Stimulated activated naive CD8-positive, alpha-beta T cell treated with anti-CD3 and anti-CD28 coated beads, Interleukin-15, Interleukin-2, amounts not matched to agents 100 ng/mL and 50 ng/mL, for 24 hours (primary cell): ENCODE results near the gene CCR2.

Experiments
- H3K27ac Mint-ChIP-seq: one replicate; pipeline ENCODE4 v1.8.0; 2021; ENCODE audit warnings: mild to moderate bottlenecking, mixed read lengths
- H3K27me3 Mint-ChIP-seq: one replicate; pipeline ENCODE4 v1.8.0; 2021; ENCODE audit warnings: mixed read lengths
- H3K36me3 Mint-ChIP-seq: one replicate; pipeline ENCODE4 v1.8.0; 2021; ENCODE audit warnings: low read depth, mixed read lengths
- H3K4me1 Mint-ChIP-seq: one replicate; pipeline ENCODE4 v1.8.0; 2021; ENCODE audit warnings: low read depth, mixed read lengths
- H3K4me3 Mint-ChIP-seq: one replicate; pipeline ENCODE4 v1.8.0; 2021; ENCODE audit warnings: mild to moderate bottlenecking, mixed read lengths
- H3K9me3 Mint-ChIP-seq: one replicate; pipeline ENCODE4 v1.8.0; 2021; ENCODE audit warnings: mixed read lengths

CCR2 gene

GRCh38 chr3:46365041-46365440 is 11.1 kb downstream of the CCR2 start:
- Mint-ChIP-seq H3K36me3 (no peaks in the 10 kb centered on the region), H3K4me3 (no peak overlapping the region), H3K9me3 (no peaks in the 10 kb centered on the region), H3K4me1 (peaks cover 41% of the 10 kb centered on the region), H3K27me3 (peaks cover 14% of the 10 kb centered on the region), H3K27ac (no peak overlapping the region)

GRCh38 chr3:46365737-46366524 is 12.0 kb downstream of the CCR2 start:
- H3K36me3 Mint-ChIP-seq, result no peaks in the 10 kb centered on the region
- no peak overlapping the region for H3K4me3 Mint-ChIP-seq
- H3K27ac Mint-ChIP-seq, result no peak overlapping the region
- peaks cover 14% of the 10 kb centered on the region for H3K27me3 Mint-ChIP-seq
- peaks cover 42% of the 10 kb centered on the region for H3K4me1 Mint-ChIP-seq
- no peaks in the 10 kb centered on the region for H3K9me3 Mint-ChIP-seq

DNA sequence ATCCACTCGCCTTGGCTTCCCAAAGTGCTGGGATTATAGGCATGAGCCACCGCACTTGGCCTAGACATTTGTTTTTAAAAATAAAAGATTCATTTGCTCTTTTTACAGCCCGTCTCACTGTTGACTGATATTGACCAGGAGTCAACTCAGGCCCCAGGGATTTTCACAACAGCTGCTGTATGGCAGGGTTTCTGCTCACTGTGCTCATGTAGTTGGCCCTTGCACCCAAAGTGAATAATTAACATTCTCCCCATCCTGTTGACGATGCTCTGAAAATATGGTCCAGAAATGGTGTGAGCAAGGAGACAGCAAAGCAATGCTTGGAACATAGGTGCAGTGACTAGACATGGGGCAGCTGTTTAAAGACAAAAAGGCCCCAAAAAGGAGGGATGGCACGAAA is 13.9 kb downstream of the CCR2 start:
- no peak overlapping the region for H3K4me3 Mint-ChIP-seq
- H3K9me3 Mint-ChIP-seq, result no peaks in the 10 kb centered on the region
- H3K4me1 Mint-ChIP-seq, result peaks cover 35% of the 10 kb centered on the region
- H3K27me3 Mint-ChIP-seq, result peaks cover 24% of the 10 kb centered on the region
- no peaks in the 10 kb centered on the region for H3K36me3 Mint-ChIP-seq
- H3K27ac Mint-ChIP-seq, result no peak overlapping the region

DNA sequence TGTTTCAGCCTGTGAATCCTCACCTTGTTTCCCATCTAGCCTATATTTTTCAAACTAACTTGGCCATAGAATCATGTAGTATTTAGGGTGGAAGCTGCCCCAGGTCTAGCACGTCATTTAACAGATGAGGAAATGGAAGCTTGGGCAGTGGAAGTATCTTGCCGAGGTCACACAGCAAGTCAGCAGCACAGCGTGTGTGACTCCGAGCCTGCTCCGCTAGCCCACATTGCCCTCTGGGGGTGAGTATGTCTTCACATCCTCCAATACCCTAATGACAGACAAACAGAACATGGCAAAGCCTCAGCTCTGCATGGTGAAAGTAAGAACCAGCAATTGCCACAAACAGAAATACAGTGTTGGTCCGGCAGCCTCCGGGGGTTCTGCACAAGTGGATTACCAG is 14.7 kb downstream of the CCR2 start:
- peaks cover 35% of the 10 kb centered on the region for H3K4me1 Mint-ChIP-seq
- no peaks in the 10 kb centered on the region for H3K9me3 Mint-ChIP-seq
- H3K4me3 Mint-ChIP-seq, result no peak overlapping the region
- no peaks in the 10 kb centered on the region for H3K36me3 Mint-ChIP-seq
- peaks cover 30% of the 10 kb centered on the region for H3K27me3 Mint-ChIP-seq
- no peak overlapping the region for H3K27ac Mint-ChIP-seq

- Mint-ChIP-seq H3K27ac (peak overlapping the region; percentile 88), H3K27me3 (peaks cover 30% of the 10 kb centered on the region), H3K36me3 (no peaks in the 10 kb centered on the region), H3K4me3 (no peak overlapping the region), H3K9me3 (no peaks in the 10 kb centered on the region), H3K4me1 (peaks cover 35% of the 10 kb centered on the region)
These were observed 15.2 kb downstream of the CCR2 start for GRCh38 chr3:46369151-46369550.

GRCh38 chr3:46369675-46370132 is 15.8 kb downstream of the CCR2 start:
- H3K4me1 Mint-ChIP-seq, result peaks cover 39% of the 10 kb centered on the region
- no peaks in the 10 kb centered on the region for H3K36me3 Mint-ChIP-seq
- peaks cover 35% of the 10 kb centered on the region for H3K27me3 Mint-ChIP-seq
- peak overlapping the region; percentile 88 for H3K27ac Mint-ChIP-seq
- peak overlapping the region; percentile 44 for H3K4me3 Mint-ChIP-seq
- H3K9me3 Mint-ChIP-seq, result no peaks in the 10 kb centered on the region

- H3K4me3 Mint-ChIP-seq, result peak within 1 kb of the TSS; percentile 57
- H3K27me3 Mint-ChIP-seq, result peaks cover 37% of the 10 kb centered on the region
- no peaks in the 10 kb centered on the region for H3K36me3 Mint-ChIP-seq
- H3K9me3 Mint-ChIP-seq, result no peaks in the 10 kb centered on the region
- peak within 1 kb of the TSS; percentile 88 for H3K27ac Mint-ChIP-seq
- peaks cover 52% of the 10 kb centered on the region for H3K4me1 Mint-ChIP-seq
These were observed 17.1 kb downstream of the CCR2 start, which contains the start of gene CCR5 for GRCh38 chr3:46370839-46371518. CCR5 (plus strand) TSS chr3:46370946; CDS start chr3:46372903, 1,957 bp downstream.

GRCh38 chr3:46371519-46372340 is 17.8 kb downstream of the CCR2 start:
- H3K9me3 Mint-ChIP-seq, result no peaks in the 10 kb centered on the region
- no peak overlapping the region for H3K27ac Mint-ChIP-seq
- H3K27me3 Mint-ChIP-seq, result peaks cover 32% of the 10 kb centered on the region
- H3K4me3 Mint-ChIP-seq, result no peak overlapping the region
- peaks cover 52% of the 10 kb centered on the region for H3K4me1 Mint-ChIP-seq
- H3K36me3 Mint-ChIP-seq, result no peaks in the 10 kb centered on the region

DNA sequence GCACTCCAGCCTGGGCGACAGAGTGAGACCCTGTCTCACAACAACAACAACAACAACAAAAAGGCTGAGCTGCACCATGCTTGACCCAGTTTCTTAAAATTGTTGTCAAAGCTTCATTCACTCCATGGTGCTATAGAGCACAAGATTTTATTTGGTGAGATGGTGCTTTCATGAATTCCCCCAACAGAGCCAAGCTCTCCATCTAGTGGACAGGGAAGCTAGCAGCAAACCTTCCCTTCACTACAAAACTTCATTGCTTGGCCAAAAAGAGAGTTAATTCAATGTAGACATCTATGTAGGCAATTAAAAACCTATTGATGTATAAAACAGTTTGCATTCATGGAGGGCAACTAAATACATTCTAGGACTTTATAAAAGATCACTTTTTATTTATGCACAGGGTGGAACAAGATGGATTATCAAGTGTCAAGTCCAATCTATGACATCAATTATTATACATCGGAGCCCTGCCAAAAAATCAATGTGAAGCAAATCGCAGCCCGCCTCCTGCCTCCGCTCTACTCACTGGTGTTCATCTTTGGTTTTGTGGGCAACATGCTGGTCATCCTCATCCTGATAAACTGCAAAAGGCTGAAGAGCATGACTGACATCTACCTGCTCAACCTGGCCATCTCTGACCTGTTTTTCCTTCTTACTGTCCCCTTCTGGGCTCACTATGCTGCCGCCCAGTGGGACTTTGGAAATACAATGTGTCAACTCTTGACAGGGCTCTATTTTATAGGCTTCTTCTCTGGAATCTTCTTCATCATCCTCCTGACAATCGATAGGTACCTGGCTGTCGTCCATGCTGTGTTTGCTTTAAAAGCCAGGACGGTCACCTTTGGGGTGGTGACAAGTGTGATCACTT is 18.8 kb downstream of the CCR2 start:
- Mint-ChIP-seq H3K27me3 (peaks cover 31% of the 10 kb centered on the region), H3K9me3 (no peaks in the 10 kb centered on the region), H3K4me1 (peaks cover 52% of the 10 kb centered on the region), H3K4me3 (no peak overlapping the region), H3K27ac (no peak overlapping the region), H3K36me3 (no peaks in the 10 kb centered on the region)

GRCh38 chr3:46374755-46375154 is 20.8 kb downstream of the CCR2 start:
- H3K4me3 Mint-ChIP-seq, result no peak overlapping the region
- H3K27me3 Mint-ChIP-seq, result peaks cover 31% of the 10 kb centered on the region
- H3K9me3 Mint-ChIP-seq, result no peaks in the 10 kb centered on the region
- H3K36me3 Mint-ChIP-seq, result no peaks in the 10 kb centered on the region
- no peak overlapping the region for H3K27ac Mint-ChIP-seq
- peaks cover 32% of the 10 kb centered on the region for H3K4me1 Mint-ChIP-seq

GRCh38 chr3:46375218-46375617 is 21.3 kb downstream of the CCR2 start:
- no peaks in the 10 kb centered on the region for H3K9me3 Mint-ChIP-seq
- no peak overlapping the region for H3K4me3 Mint-ChIP-seq
- peaks cover 31% of the 10 kb centered on the region for H3K27me3 Mint-ChIP-seq
- H3K36me3 Mint-ChIP-seq, result no peaks in the 10 kb centered on the region
- H3K4me1 Mint-ChIP-seq, result peaks cover 30% of the 10 kb centered on the region
- no peak overlapping the region for H3K27ac Mint-ChIP-seq

DNA sequence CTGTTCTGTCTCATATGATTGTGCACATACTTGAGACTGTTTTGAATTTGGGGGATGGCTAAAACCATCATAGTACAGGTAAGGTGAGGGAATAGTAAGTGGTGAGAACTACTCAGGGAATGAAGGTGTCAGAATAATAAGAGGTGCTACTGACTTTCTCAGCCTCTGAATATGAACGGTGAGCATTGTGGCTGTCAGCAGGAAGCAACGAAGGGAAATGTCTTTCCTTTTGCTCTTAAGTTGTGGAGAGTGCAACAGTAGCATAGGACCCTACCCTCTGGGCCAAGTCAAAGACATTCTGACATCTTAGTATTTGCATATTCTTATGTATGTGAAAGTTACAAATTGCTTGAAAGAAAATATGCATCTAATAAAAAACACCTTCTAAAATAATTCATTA is 21.9 kb downstream of the CCR2 start:
- no peaks in the 10 kb centered on the region for H3K9me3 Mint-ChIP-seq
- H3K27me3 Mint-ChIP-seq, result peaks cover 31% of the 10 kb centered on the region
- no peak overlapping the region for H3K27ac Mint-ChIP-seq
- H3K36me3 Mint-ChIP-seq, result no peaks in the 10 kb centered on the region
- no peak overlapping the region for H3K4me3 Mint-ChIP-seq
- peaks cover 31% of the 10 kb centered on the region for H3K4me1 Mint-ChIP-seq

DNA sequence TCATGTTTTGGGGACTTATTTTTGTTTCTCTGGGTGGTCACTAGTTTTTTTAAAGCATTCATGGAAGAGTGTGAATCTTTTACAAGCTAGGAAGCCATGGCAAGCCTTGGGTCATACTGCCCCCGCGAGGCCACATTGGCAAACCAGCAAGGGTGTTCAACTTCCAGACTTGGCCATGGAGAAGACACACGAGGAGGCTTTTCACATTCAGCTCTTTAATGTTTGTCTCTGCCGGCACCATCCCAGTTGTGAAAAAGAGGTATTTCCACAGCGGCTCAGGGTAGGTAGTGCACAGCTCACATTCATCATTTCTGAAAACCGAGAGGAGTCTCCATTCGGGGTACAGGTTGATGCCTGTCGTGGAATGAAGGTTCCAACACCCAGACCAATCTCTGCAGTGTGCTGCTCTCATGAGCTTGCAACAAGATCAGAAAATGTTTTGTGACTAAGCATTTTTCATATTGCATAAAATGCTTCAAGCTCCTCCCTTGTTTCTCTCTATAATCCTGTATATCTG is 24.6 kb downstream of the CCR2 start:
- H3K4me3 Mint-ChIP-seq, result no peak overlapping the region
- H3K36me3 Mint-ChIP-seq, result no peaks in the 10 kb centered on the region
- no peaks in the 10 kb centered on the region for H3K9me3 Mint-ChIP-seq

More for the DNA sequence above, 24.6 kb downstream of the CCR2 start:
- Mint-ChIP-seq H3K27me3 (peaks cover 16% of the 10 kb centered on the region), H3K4me1 (peaks cover 36% of the 10 kb centered on the region), H3K27ac (no peak overlapping the region)
